ENCODE results near the gene NCKAP1.

GRCh38 chr2:182863642-182864041, 174.6 kb downstream of the NCKAP1 start:
- TF ChIP-seq CTCF (IDR thresholded peaks at IDR 0.05) (no peak), POLR2A (IDR thresholded peaks at IDR 0.05) (no peak)
